SK-N-SH (cell line): ENCODE results near the gene RASL10B.

Experiments used
- FOXJ3 ChIP-seq: sonication (generic); formaldehyde crosslinking; IDR thresholded peaks from 2 replicates; pipeline ENCODE4 v1.5.1; 2020; ENCODE audit warnings: mild to moderate bottlenecking, missing genetic modification reagents
- MXI1 ChIP-seq: IDR thresholded peaks from 2 replicates; pipeline ENCODE4 v1.6.1; 2012; ENCODE audit warnings: mild to moderate bottlenecking, low read depth, low read length, improper control_type of control experiment
- RFX5 ChIP-seq: IDR thresholded peaks from 2 replicates; pipeline ENCODE4 v1.6.1; 2012; ENCODE audit warnings: mild to moderate bottlenecking, improper control_type of control experiment, low read length
- TCF12 ChIP-seq: IDR thresholded peaks from 2 replicates; pipeline ENCODE4 v1.4.0; 2012
- TF ChIP-seq, protein P1 (sequence below): fragments of 200-600 bp; sonication (generic); IDR thresholded peaks from 2 replicates; pipeline ENCODE4 v1.6.1; 2017; ENCODE audit warnings: antibody characterized with exemption, mild to moderate bottlenecking, moderate library complexity

GRCh38 chr17:35747540-35748017 is 16.1 kb downstream of the RASL10B start:
- TF ChIP-seq, protein P1, sequence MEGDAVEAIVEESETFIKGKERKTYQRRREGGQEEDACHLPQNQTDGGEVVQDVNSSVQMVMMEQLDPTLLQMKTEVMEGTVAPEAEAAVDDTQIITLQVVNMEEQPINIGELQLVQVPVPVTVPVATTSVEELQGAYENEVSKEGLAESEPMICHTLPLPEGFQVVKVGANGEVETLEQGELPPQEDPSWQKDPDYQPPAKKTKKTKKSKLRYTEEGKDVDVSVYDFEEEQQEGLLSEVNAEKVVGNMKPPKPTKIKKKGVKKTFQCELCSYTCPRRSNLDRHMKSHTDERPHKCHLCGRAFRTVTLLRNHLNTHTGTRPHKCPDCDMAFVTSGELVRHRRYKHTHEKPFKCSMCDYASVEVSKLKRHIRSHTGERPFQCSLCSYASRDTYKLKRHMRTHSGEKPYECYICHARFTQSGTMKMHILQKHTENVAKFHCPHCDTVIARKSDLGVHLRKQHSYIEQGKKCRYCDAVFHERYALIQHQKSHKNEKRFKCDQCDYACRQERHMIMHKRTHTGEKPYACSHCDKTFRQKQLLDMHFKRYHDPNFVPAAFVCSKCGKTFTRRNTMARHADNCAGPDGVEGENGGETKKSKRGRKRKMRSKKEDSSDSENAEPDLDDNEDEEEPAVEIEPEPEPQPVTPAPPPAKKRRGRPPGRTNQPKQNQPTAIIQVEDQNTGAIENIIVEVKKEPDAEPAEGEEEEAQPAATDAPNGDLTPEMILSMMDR, result peak; percentile 83
- TF ChIP-seq TCF12 (no peak), MXI1 (no peak), FOXJ3 (CRISPR knock-in tag) (no peak), RFX5 (no peak)
